ENCODE data around the gene KIAA0408. TPM values are rescaled to one million over a fixed set of nuclear protein-coding genes. Genes with fewer than 3 reads are reported as not detected.
"Not testable (repeated sequence)": the region's sequence is repeated elsewhere in the genome, so short reads cannot be mapped to it uniquely, and the experiment has no call there.

Gene KIAA0408
- total and polyA plus RNA-seq, 4 experiments from 2014 or later = 1.8 to 6.9 (median 6.8) TPM; not detected in 1

GRCh38 chr6:127420556-127420955, 38.6 kb downstream of the KIAA0408 start:
- H3K27ac Mint-ChIP-seq = peak overlapping the region in 4 of 7 donors; percentile 1 to 49 (median 38)
- no peaks in the 10 kb centered on the region for H3K36me3 Mint-ChIP-seq
- no peak overlapping the region for H3K4me3 Mint-ChIP-seq
- H3K4me1 Mint-ChIP-seq = peaks cover 5 to 7% (median 6%) of the 10 kb centered on the region in 4 donors
- no peaks in the 10 kb centered on the region for H3K36me3 ChIP-seq (ENCODE audit: insufficient read depth, low read length)
- CTCF ChIA-PET (ENCODE audit: partially characterized antibody) = interaction anchor here (0.7 to 4.0 kb wide), 8 partner anchors 9 to 233 kb away, joined by 3 to 60 read pairs (median 3); partner anchors contain the start of gene RNF146
- H3K9me3 ChIP-seq (ENCODE audit: control insufficient read depth in 1 of 2, low read length in 2 of 2) = no peaks in the 10 kb centered on the region
- no peaks in the 10 kb centered on the region for H3K27me3 ChIP-seq (ENCODE audit: insufficient read depth, low read length)
- POLR2A ChIA-PET (ENCODE audit: partially characterized antibody) = no interaction called here
- intact Hi-C loops (cut with micrococcal nuclease) = loop anchor here (1.0 to 2.0 kb wide), 3 partner anchors 78 to 118 kb away; partner anchors contain the start of gene ECHDC1
- H3K27ac ChIP-seq (ENCODE audit: low read depth, low read length) = no peak overlapping the region
- H3K9me3 Mint-ChIP-seq = no peaks in the 10 kb centered on the region
- peak; percentile 45 to 85 (median 58) for DNase-seq
- no peak overlapping the region for H3K4me3 ChIP-seq (ENCODE audit: low read length in 2 of 2)
- H3K27me3 Mint-ChIP-seq = no peaks in the 10 kb centered on the region
- no peaks in the 10 kb centered on the region for H3K4me1 ChIP-seq (ENCODE audit: insufficient read depth, low read length)

GRCh38 chr6:127415096-127415495, 44.1 kb downstream of the KIAA0408 start:
- Mint-ChIP-seq H3K27me3 (peaks cover 2 to 6% of the 10 kb centered on the region in 2 donors), H3K27ac (no peak overlapping the region), H3K4me1 (peaks cover 0 to 1% (median 0%) of the 10 kb centered on the region in 4 donors), H3K36me3 (no peaks in the 10 kb centered on the region), H3K4me3 (no peak overlapping the region), H3K9me3 (no peaks in the 10 kb centered on the region)
- DNase-seq = no peak
- intact Hi-C loops (cut with micrococcal nuclease) = no loop called here
- H3K4me1 ChIP-seq (ENCODE audit: insufficient read depth, low read length) = no peaks in the 10 kb centered on the region
- POLR2A ChIA-PET (ENCODE audit: partially characterized antibody) = no interaction called here
- H3K9me3 ChIP-seq (ENCODE audit: control insufficient read depth in 1 of 2, low read length in 2 of 2) = no peaks in the 10 kb centered on the region
- H3K36me3 ChIP-seq (ENCODE audit: insufficient read depth, low read length) = no peaks in the 10 kb centered on the region
- CTCF ChIA-PET (ENCODE audit: partially characterized antibody) = interaction anchor here (0.6 kb wide), 1 partner anchor 8 kb away, joined by 3 read pairs; no protein-coding TSS in a partner anchor
- H3K4me3 ChIP-seq (ENCODE audit: low read length in 2 of 2) = no peak overlapping the region
- H3K27ac ChIP-seq (ENCODE audit: low read depth, low read length) = no peak overlapping the region
- no peaks in the 10 kb centered on the region for H3K27me3 ChIP-seq (ENCODE audit: insufficient read depth, low read length)

- H3K27me3 ChIP-seq (ENCODE audit: insufficient read depth, low read length); H3K27me3 Mint-ChIP-seq; H3K27ac ChIP-seq (ENCODE audit: low read depth, low read length); H3K4me1 ChIP-seq (ENCODE audit: insufficient read depth, low read length); intact Hi-C loops (cut with micrococcal nuclease); H3K4me1 Mint-ChIP-seq; DNase-seq; H3K36me3 ChIP-seq (ENCODE audit: insufficient read depth, low read length); H3K9me3 ChIP-seq (ENCODE audit: control insufficient read depth in 1 of 2, low read length in 2 of 2); H3K9me3 Mint-ChIP-seq; H3K4me3 ChIP-seq (ENCODE audit: low read length in 2 of 2); H3K27ac Mint-ChIP-seq; H3K36me3 Mint-ChIP-seq; H3K4me3 Mint-ChIP-seq; POLR2A ChIA-PET (ENCODE audit: partially characterized antibody): not testable (repeated sequence)
- CTCF ChIA-PET (ENCODE audit: partially characterized antibody) = interaction anchor here (1.2 to 1.7 kb wide), 2 partner anchors 10 to 106 kb away, joined by 3 to 4 read pairs; no protein-coding TSS in a partner anchor
These were observed 46.1 kb downstream of the KIAA0408 start for GRCh38 chr6:127413123-127413522.

- H3K27me3 Mint-ChIP-seq; CTCF ChIA-PET (ENCODE audit: partially characterized antibody): not testable (repeated sequence)
These were observed 47.2 kb downstream of the KIAA0408 start for GRCh38 chr6:127412016-127412415.

More at GRCh38 chr6:127412016-127412415, 47.2 kb downstream of the KIAA0408 start:
- H3K36me3 Mint-ChIP-seq; H3K9me3 Mint-ChIP-seq; H3K36me3 ChIP-seq (ENCODE audit: insufficient read depth, low read length); H3K27me3 ChIP-seq (ENCODE audit: insufficient read depth, low read length); H3K9me3 ChIP-seq (ENCODE audit: control insufficient read depth in 1 of 2, low read length in 2 of 2); intact Hi-C loops (cut with micrococcal nuclease); H3K4me3 Mint-ChIP-seq; DNase-seq; H3K4me3 ChIP-seq (ENCODE audit: low read length in 2 of 2); H3K27ac ChIP-seq (ENCODE audit: low read depth, low read length); POLR2A ChIA-PET (ENCODE audit: partially characterized antibody); H3K4me1 Mint-ChIP-seq; H3K4me1 ChIP-seq (ENCODE audit: insufficient read depth, low read length); H3K27ac Mint-ChIP-seq: not testable (repeated sequence)

Other genes starting within 250 kb of the KIAA0408 start
- 10 to 100 TPM; 36.4 to 39.9 TPM for gene RNF146, start 192.5 kb downstream of the KIAA0408 start, total RNA-seq
- gene RNF146, start 192.5 kb downstream of the KIAA0408 start, polyA plus RNA-seq = 10 to 100 TPM; 12.8 to 18.1 TPM
- gene ECHDC1, start 115.8 kb downstream of the KIAA0408 start, total RNA-seq = 10 to 100 TPM; 35.5 to 39.3 TPM
- gene ECHDC1, start 115.8 kb downstream of the KIAA0408 start, polyA plus RNA-seq = 10 to 100 TPM; 58.7 to 68.0 TPM
- gene C6orf58, start 117.8 kb upstream of the KIAA0408 start, total RNA-seq = not detected
- under 1 TPM in 1 of 2 donors, not detected in 1; 0.31 TPM for gene C6orf58, start 117.8 kb upstream of the KIAA0408 start, polyA plus RNA-seq

All from CD4-positive, alpha-beta memory T cell (primary cell).